Endothelial cell of hepatic sinusoid (primary cell): ENCODE results near the gene TLCD5.

Experiments
- in situ Hi-C: cut with HindIII; loops from 2 replicates; pipeline ENCODE4 v1.10.0; 2017; ENCODE audit warnings: low sequenced_read_pairs

The TLCD5 gene

GRCh38 chr11:120375076-120375475 lies 50.0 kb downstream of the TLCD5 start:
- in situ Hi-C loops = no loop called here

- in situ Hi-C loops = no loop called here
These were observed 51.6 kb downstream of the TLCD5 start for GRCh38 chr11:120376547-120377182.

GRCh38 chr11:120378474-120378873 lies 53.4 kb downstream of the TLCD5 start:
- in situ Hi-C loops = no loop called here

GRCh38 chr11:120381401-120381800 lies 56.3 kb downstream of the TLCD5 start:
- in situ Hi-C loops = no loop called here
